B cell (primary cell): Measurements from ENCODE around the gene EEF1AKMT3. TPM values are rescaled to one million over a fixed set of nuclear protein-coding genes. Genes with fewer than 3 reads are reported as not detected.
A peak's percentile ranks its signal among the peaks of the same experiment; 100 is the strongest.

Experiments
- ATAC-seq: fragments of 200-7000 bp; cut with Tn5 transposase; one replicate; pipeline ENCODE4 v1.10.0; 2021; ENCODE audit warnings: low read depth, mild to moderate bottlenecking, moderate number of reproducible peaks, moderate library complexity
- CTCF ChIA-PET: fragments of 350-600 bp; sonication (Branson Sonifier 250); formaldehyde crosslinking; loops from one replicate; lab custom pipeline; 2021; ENCODE audit warnings: antibody characterized with exemption, inconsistent platforms; lab: Charles Lee
- POLR2A ChIA-PET: fragments of 350-600 bp; sonication (Branson Sonifier 250); formaldehyde crosslinking; loops from one replicate; lab custom pipeline; 2021; ENCODE audit warnings: antibody characterized with exemption; lab: Charles Lee
- DNase-seq: peaks from one replicate; pipeline ENCODE4 v3.0.0; 2013
- H2AFZ ChIP-seq: 2 replicates; pipeline ENCODE4 v1.6.1; 2012; ENCODE audit warnings: mild to moderate bottlenecking, low read depth, low read length; ENCODE audit not compliant: insufficient read depth, poor library complexity, severe bottlenecking
- H3K27ac ChIP-seq, 2 donors: 1 replicate in 1 of 2; 2 replicates in 1 of 2; pipeline ENCODE4 v1.5.1; 2012 to 2013; ENCODE audit warnings: low read length in 2 of 2, mild to moderate bottlenecking in 2 of 2, moderate library complexity in 1 of 2
- H3K27me3 ChIP-seq, 4 experiments: fragments of 200-600 bp in 1 of 4; sonication (generic) in 1 of 4; replicated peaks in 1 of 4; 1 replicate in 2 of 4; 2 replicates in 2 of 4; pipeline versions ENCODE4 v1.6.1 to v1.7.0; 2013 to 2016; ENCODE audit warnings: low read length in 3 of 4, mild to moderate bottlenecking in 2 of 4, mixed read lengths in 1 of 4, moderate library complexity in 1 of 4; ENCODE audit not compliant: insufficient read depth in 4 of 4, control insufficient read depth in 3 of 4; ENCODE audit errors: control extremely low read depth in 1 of 4
- H3K36me3 ChIP-seq, 2 experiments: replicated peaks in 1 of 2; 1 replicate in 1 of 2; 2 replicates in 1 of 2; pipeline versions ENCODE4 v1.6.1 to v1.7.1; 2013; ENCODE audit warnings: low read length in 1 of 2; ENCODE audit not compliant: insufficient read depth in 2 of 2, control insufficient read depth in 1 of 2; ENCODE audit errors: control extremely low read depth in 1 of 2, extremely low read depth in 1 of 2
- H3K4me1 ChIP-seq, 2 donors: fragments of 200-600 bp in 1 of 2; sonication (generic) in 1 of 2; 1 replicate in 1 of 2; 2 replicates in 1 of 2; pipeline versions ENCODE4 v1.5.1 to v1.6.1; 2013 to 2017; ENCODE audit warnings: low read length in 2 of 2; ENCODE audit not compliant: control insufficient read depth in 2 of 2, insufficient read depth in 2 of 2
- H3K4me2 ChIP-seq: replicated peaks from 2 replicates; pipeline ENCODE3; 2012; ENCODE audit warnings: mild to moderate bottlenecking, low read depth, low read length; ENCODE audit not compliant: poor library complexity, severe bottlenecking
- H3K4me3 ChIP-seq, 5 experiments: fragments of 200-600 bp in 1 of 5; sonication (generic) in 1 of 5; 1 replicate in 3 of 5; 2 replicates in 2 of 5; pipeline versions ENCODE4 v1.5.1 to v1.7.0; 2011 to 2016; ENCODE audit warnings: low read length in 4 of 5, mild to moderate bottlenecking in 4 of 5, low read depth in 2 of 5, control low read depth in 1 of 5, moderate library complexity in 1 of 5; ENCODE audit not compliant: insufficient read depth in 1 of 5; ENCODE audit errors: control extremely low read depth in 1 of 5, extremely low read depth in 1 of 5
- H3K79me2 ChIP-seq: fragments of 200-600 bp; sonication (generic); one replicate; pipeline ENCODE4 v1.6.0; 2016; ENCODE audit warnings: low read length; ENCODE audit not compliant: control insufficient read depth, insufficient read depth
- H3K9ac ChIP-seq: fragments of 200-600 bp; sonication (generic); 2 replicates; pipeline ENCODE4 v1.6.1; 2017; ENCODE audit warnings: mild to moderate bottlenecking, low read length, moderate library complexity
- H3K9me3 ChIP-seq, 3 donors: one replicate each; pipeline versions ENCODE4 v1.6.1 to v1.7.1; 2013; ENCODE audit warnings: low read length in 2 of 3; ENCODE audit not compliant: control insufficient read depth in 2 of 3, insufficient read depth in 1 of 3; ENCODE audit errors: control extremely low read depth in 1 of 3
- H4K20me1 ChIP-seq: 2 replicates; pipeline ENCODE4 v1.6.0; 2012; ENCODE audit warnings: mild to moderate bottlenecking, low read length; ENCODE audit not compliant: insufficient read depth, control insufficient read depth, poor library complexity, severe bottlenecking
- H3K27ac Mint-ChIP-seq: one replicate; pipeline ENCODE4 v1.8.0; 2021; ENCODE audit warnings: mixed read lengths
- H3K27me3 Mint-ChIP-seq: one replicate; pipeline ENCODE4 v1.8.0; 2021; ENCODE audit warnings: mixed read lengths
- H3K4me1 Mint-ChIP-seq: one replicate; pipeline ENCODE4 v1.8.0; 2021; ENCODE audit warnings: mixed read lengths
- H3K4me3 Mint-ChIP-seq: one replicate; pipeline ENCODE4 v1.8.0; 2021; ENCODE audit warnings: mixed read lengths
- H3K9me3 Mint-ChIP-seq: one replicate; pipeline ENCODE4 v1.8.0; 2022; ENCODE audit warnings: mixed read lengths; ENCODE audit not compliant: insufficient read depth
- EZH2 ChIP-seq: IDR thresholded peaks from 2 replicates; pipeline ENCODE4 v1.6.1; 2012; ENCODE audit warnings: borderline replicate concordance, low read depth, mild to moderate bottlenecking, moderate library complexity, low read length; ENCODE audit not compliant: insufficient read depth, poor library complexity, severe bottlenecking
- WGBS: methylation state at CpG from one replicate; pipeline ENCODE4 v1.1.5; 2013; ENCODE audit warnings: missing lambda C conversion rate; ENCODE audit not compliant: insufficient coverage; 5-methylcytosine and 5-hydroxymethylcytosine counted together
- intact Hi-C: fragments of 100-400 bp; cut with micrococcal nuclease; formaldehyde crosslinking; loops from one replicate; pipeline ENCODE4 v1.10.0; 2022
- polyA plus RNA-seq: library from polyadenylated mRNA; depleted of rRNA; stranded (reverse); fragments of >200 nt; gene quantifications from 2 replicates; pipeline ENCODE4 v1.2.3, GENCODE V29; 2012
- total RNA-seq, 2 donors: library from RNA; stranded (reverse); fragments of 120-200 nt in 1 of 2; gene quantifications; 1 replicate in 1 of 2; 2 replicates in 1 of 2; pipeline versions ENCODE4 v1.2.3 to v1.2.4, GENCODE V29; 2013 to 2022
- TF ChIP-seq, protein P1 (sequence below): fragments of 200-600 bp; IDR thresholded peaks from one replicate; pipeline ENCODE4 v1.8.0; 2022; ENCODE audit warnings: antibody characterized with exemption, mild to moderate bottlenecking

Gene EEF1AKMT3
- total and polyA plus RNA-seq, 2 donors (not counting 1 experiment from before 2014, with no cell fraction given): 0.89 to 1.3 TPM

DNA sequence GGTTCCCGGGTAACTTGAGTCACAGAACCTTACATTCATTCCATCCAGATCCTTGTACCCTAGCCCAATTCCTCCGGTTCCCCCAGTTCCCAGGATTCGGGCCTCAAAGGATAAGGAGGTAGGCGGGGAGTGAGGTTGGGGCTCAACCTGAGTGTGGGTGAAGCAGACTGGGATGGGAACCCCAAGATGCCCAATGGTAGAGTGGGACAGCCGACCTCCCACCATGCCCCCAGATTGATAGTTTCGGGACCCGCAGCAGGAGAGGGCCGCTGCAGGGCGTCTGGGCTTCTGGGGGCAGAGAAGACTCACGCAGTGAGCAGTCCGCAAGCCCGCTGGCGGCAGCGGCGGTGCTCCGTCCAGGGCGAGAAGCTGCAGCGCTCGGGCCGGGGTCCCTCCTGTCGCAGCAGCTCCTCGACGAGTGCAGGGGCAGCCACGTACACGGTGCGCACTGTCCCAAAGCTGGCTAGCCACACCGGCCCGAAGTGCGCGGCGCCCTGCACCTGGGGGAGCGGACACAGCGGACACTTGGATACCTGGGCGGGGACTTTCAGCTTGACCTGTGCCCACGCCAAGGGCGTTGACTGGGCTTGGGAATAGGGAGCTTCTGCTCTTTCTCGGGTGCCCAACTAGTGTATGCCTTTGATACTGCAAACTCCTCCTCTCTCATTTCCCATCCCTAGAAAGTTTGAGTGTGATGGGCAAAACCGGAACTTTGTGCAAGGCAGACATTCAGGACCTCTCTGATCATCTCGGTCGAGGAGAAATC lies 6.5 kb upstream of the EEF1AKMT3 start:
- Mint-ChIP-seq H3K27ac (no peak overlapping the region), H3K4me3 (peak overlapping the region; percentile 93), H3K9me3 (no peaks in the 10 kb centered on the region), H3K27me3 (peaks cover 24% of the 10 kb centered on the region), H3K4me1 (peaks cover 33% of the 10 kb centered on the region)
- Histone ChIP-seq H2AFZ (peak overlapping the region; percentile 77), H3K4me1 (peaks cover 29 to 32% of the 10 kb centered on the region in 2 donors), H3K9ac (peak overlapping the region; percentile 64), H3K36me3 (peaks cover 0 to 8% of the 10 kb centered on the region in 2 experiments), H3K27me3 (peaks cover 0 to 38% (median 26%) of the 10 kb centered on the region in 4 experiments), H3K4me2 (peak overlapping the region; percentile 87), H3K27ac (no peak overlapping the region), H4K20me1 (peaks cover 30% of the 10 kb centered on the region), H3K4me3 (peak overlapping the region in 4 of 5 experiments; percentile 48 to 63 (median 58)), H3K79me2 (peaks cover 30% of the 10 kb centered on the region), H3K9me3 (peaks cover 0 to 13% (median 0%) of the 10 kb centered on the region in 3 donors)
- WGBS: 6% methylated on average over 31 of the region's 40 CpGs
- ATAC-seq: peak; percentile 22
- POLR2A ChIA-PET: interaction anchor here (0.6 to 1.1 kb wide), 2 partner anchors 10 to 269 kb away, joined by 4 read pairs; no protein-coding TSS in a partner anchor
- intact Hi-C loops: loop anchor here (1.0 kb wide), 1 partner anchor 10 kb away; no protein-coding TSS in a partner anchor
- CTCF ChIA-PET: interaction anchor here (0.5 to 3.0 kb wide), 9 partner anchors 9 to 139 kb away, joined by 3 to 37 read pairs (median 4); partner anchors contain the start of genes CDK4 and TSFM
- peak; percentile 47 for DNase-seq
- no peak for TF ChIP-seq EZH2
- TF ChIP-seq, protein P1, sequence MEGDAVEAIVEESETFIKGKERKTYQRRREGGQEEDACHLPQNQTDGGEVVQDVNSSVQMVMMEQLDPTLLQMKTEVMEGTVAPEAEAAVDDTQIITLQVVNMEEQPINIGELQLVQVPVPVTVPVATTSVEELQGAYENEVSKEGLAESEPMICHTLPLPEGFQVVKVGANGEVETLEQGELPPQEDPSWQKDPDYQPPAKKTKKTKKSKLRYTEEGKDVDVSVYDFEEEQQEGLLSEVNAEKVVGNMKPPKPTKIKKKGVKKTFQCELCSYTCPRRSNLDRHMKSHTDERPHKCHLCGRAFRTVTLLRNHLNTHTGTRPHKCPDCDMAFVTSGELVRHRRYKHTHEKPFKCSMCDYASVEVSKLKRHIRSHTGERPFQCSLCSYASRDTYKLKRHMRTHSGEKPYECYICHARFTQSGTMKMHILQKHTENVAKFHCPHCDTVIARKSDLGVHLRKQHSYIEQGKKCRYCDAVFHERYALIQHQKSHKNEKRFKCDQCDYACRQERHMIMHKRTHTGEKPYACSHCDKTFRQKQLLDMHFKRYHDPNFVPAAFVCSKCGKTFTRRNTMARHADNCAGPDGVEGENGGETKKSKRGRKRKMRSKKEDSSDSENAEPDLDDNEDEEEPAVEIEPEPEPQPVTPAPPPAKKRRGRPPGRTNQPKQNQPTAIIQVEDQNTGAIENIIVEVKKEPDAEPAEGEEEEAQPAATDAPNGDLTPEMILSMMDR: no peak
